ENCODE results near the gene C1QTNF9. TPM values are rescaled to one million over a fixed set of nuclear protein-coding genes. Genes with fewer than 3 reads are reported as not detected.
"Not testable (repeated sequence)": the region's sequence is repeated elsewhere in the genome, so short reads cannot be mapped to it uniquely, and the experiment has no call there.

The C1QTNF9 gene
- total and polyA plus RNA-seq, 7 donors = 0.25 to 4.6 (median 2.9) TPM

GRCh38 chr13:24361113-24361512 lies 51.7 kb downstream of the C1QTNF9 start:
- no peaks in the 10 kb centered on the region for H3K36me3 ChIP-seq (ENCODE audit: insufficient read depth in 1 of 2, low read depth in 1 of 2)
- H3K4me1 ChIP-seq = no peaks in the 10 kb centered on the region
- ATAC-seq (no peak), DNase-seq (no peak)
- H3K4me3 ChIP-seq = no peak overlapping the region
- intact Hi-C loops (cut with DNase I) = no loop called here
- 87 to 93% (median 88%) methylated on average over 2 of the region's 2 CpGs for WGBS, 3 donors
- no peak overlapping the region for H3K27ac ChIP-seq
- TF ChIP-seq CTCF (IDR thresholded peaks at IDR 0.05) = no peak
- H3K27me3 ChIP-seq (ENCODE audit: insufficient read depth in 3 of 3, low read length in 2 of 3) = no peaks in the 10 kb centered on the region
- no peaks in the 10 kb centered on the region for H3K9me3 ChIP-seq

DNA sequence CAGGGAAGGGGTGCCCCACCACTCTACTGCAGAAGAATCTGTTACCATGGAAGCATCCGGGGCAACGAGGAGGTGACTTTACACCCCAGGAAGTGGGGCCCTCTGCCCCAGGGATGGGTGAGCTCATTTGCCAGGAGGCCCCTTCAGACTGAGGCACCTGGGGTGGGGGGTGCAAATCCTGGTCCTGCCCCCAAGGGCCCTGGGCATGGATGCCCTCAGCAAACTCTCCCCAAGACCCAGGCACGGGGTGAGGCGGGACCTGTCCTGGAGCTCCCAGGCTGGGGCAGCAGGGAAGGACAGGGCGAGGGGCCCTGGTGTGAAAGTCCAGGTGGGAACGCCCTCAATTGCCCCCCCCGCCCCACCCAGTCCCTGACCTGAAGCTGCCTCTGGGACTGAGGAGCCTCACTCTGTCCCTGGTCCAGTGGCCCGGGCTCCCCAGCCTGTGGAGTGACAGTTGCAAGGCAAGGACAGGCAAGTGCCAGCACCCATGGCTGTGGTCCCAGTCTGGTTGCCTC lies 52.5 kb downstream of the C1QTNF9 start:
- H3K36me3 ChIP-seq (ENCODE audit: insufficient read depth in 1 of 2, low read depth in 1 of 2) = no peaks in the 10 kb centered on the region
- H3K27ac ChIP-seq = no peak overlapping the region
- no peak overlapping the region for H3K4me3 ChIP-seq
- ATAC-seq (no peak), DNase-seq (no peak)
- no peak for TF ChIP-seq CTCF (IDR thresholded peaks at IDR 0.05)
- intact Hi-C loops (cut with DNase I) = no loop called here
- H3K9me3 ChIP-seq = no peaks in the 10 kb centered on the region
- no peaks in the 10 kb centered on the region for H3K27me3 ChIP-seq (ENCODE audit: insufficient read depth in 3 of 3, low read length in 2 of 3)
- WGBS, 3 donors = 74 to 85% (median 82%) methylated on average over 6 to 8 of the region's 8 CpGs
- no peaks in the 10 kb centered on the region for H3K4me1 ChIP-seq

GRCh38 chr13:24362435-24362952 lies 53.1 kb downstream of the C1QTNF9 start:
- ATAC-seq = no peak
- TF ChIP-seq CTCF (IDR thresholded peaks at IDR 0.05) = no peak
- Histone ChIP-seq H3K36me3 (ENCODE audit: insufficient read depth in 1 of 2, low read depth in 1 of 2) (no peaks in the 10 kb centered on the region), H3K4me1 (no peaks in the 10 kb centered on the region), H3K27ac (no peak overlapping the region), H3K9me3 (no peaks in the 10 kb centered on the region), H3K4me3 (no peak overlapping the region), H3K27me3 (ENCODE audit: insufficient read depth in 3 of 3, low read length in 2 of 3) (no peaks in the 10 kb centered on the region)
- 76 to 83% (median 81%) methylated on average over 9 of the region's 9 CpGs for WGBS, 3 donors
- intact Hi-C loops (cut with DNase I) = no loop called here
- DNase-seq = no peak

GRCh38 chr13:24365191-24365590 lies 55.8 kb downstream of the C1QTNF9 start:
- Histone ChIP-seq H3K4me3 (no peak overlapping the region), H3K27ac (no peak overlapping the region), H3K36me3 (ENCODE audit: insufficient read depth in 1 of 2, low read depth in 1 of 2) (no peaks in the 10 kb centered on the region), H3K4me1 (no peaks in the 10 kb centered on the region), H3K9me3 (no peaks in the 10 kb centered on the region), H3K27me3 (ENCODE audit: insufficient read depth in 3 of 3, low read length in 2 of 3) (no peaks in the 10 kb centered on the region)
- WGBS, 3 donors = 82 to 83% (median 83%) methylated on average over 9 of the region's 9 CpGs
- DNase-seq (no peak), ATAC-seq (no peak)
- intact Hi-C loops (cut with DNase I) = no loop called here
- TF ChIP-seq CTCF (IDR thresholded peaks at IDR 0.05) = no peak

- H3K36me3 ChIP-seq (ENCODE audit: insufficient read depth in 1 of 2, low read depth in 1 of 2); H3K4me1 ChIP-seq; H3K4me3 ChIP-seq; ATAC-seq; H3K9me3 ChIP-seq; intact Hi-C loops (cut with DNase I); H3K27ac ChIP-seq; DNase-seq; H3K27me3 ChIP-seq (ENCODE audit: insufficient read depth in 3 of 3, low read length in 2 of 3): not testable (repeated sequence)
- WGBS, 3 donors = 87 to 89% (median 87%) methylated on average over 6 to 8 of the region's 8 CpGs
These were observed 56.9 kb downstream of the C1QTNF9 start for GRCh38 chr13:24366315-24366714.

DNA sequence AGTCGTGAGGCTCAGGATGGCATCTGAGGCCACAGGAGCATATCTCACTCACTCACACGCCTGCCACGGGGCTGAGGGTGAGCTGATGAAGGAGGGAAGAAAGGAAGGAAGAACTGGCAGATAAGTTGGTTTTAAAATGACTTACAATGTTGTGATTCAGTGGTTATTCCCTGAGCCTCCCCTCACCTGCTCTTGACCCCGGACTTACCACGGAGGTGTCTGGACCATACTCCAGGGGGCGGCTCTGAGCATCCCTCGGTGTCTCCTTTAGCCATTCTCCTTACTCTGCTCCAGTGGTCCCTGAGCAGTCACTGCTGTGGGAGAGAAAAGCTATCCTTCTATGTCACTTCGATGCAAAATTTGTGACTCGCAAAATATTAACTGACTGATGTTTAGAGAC lies 61.9 kb downstream of the C1QTNF9 start:
- H3K36me3 ChIP-seq (ENCODE audit: insufficient read depth in 1 of 2, low read depth in 1 of 2); H3K9me3 ChIP-seq; H3K4me1 ChIP-seq; H3K27ac ChIP-seq; H3K4me3 ChIP-seq; intact Hi-C loops (cut with DNase I); H3K27me3 ChIP-seq (ENCODE audit: insufficient read depth in 3 of 3, low read length in 2 of 3); DNase-seq; ATAC-seq: not testable (repeated sequence)
- WGBS, 3 donors = 76 to 87% (median 80%) methylated on average over 7 to 9 of the region's 9 CpGs
